Measurements from ENCODE around the gene IPO11.
"Not testable (repeated sequence)": the region's sequence is repeated elsewhere in the genome, so short reads cannot be mapped to it uniquely, and the experiment has no call there.

Gene IPO11

GRCh38 chr5:62561896-62562295, 149.3 kb downstream of the IPO11 start:
- no peaks in the 10 kb centered on the region; the same call in 1 of the 2 replicates for H3K4me1 ChIP-seq
- DNase-seq = no peak
- H3K36me3 ChIP-seq = no peaks in the 10 kb centered on the region; the same call in none of the 2 replicates
- TF ChIP-seq, protein P1, sequence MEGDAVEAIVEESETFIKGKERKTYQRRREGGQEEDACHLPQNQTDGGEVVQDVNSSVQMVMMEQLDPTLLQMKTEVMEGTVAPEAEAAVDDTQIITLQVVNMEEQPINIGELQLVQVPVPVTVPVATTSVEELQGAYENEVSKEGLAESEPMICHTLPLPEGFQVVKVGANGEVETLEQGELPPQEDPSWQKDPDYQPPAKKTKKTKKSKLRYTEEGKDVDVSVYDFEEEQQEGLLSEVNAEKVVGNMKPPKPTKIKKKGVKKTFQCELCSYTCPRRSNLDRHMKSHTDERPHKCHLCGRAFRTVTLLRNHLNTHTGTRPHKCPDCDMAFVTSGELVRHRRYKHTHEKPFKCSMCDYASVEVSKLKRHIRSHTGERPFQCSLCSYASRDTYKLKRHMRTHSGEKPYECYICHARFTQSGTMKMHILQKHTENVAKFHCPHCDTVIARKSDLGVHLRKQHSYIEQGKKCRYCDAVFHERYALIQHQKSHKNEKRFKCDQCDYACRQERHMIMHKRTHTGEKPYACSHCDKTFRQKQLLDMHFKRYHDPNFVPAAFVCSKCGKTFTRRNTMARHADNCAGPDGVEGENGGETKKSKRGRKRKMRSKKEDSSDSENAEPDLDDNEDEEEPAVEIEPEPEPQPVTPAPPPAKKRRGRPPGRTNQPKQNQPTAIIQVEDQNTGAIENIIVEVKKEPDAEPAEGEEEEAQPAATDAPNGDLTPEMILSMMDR (IDR thresholded peaks at IDR 0.05; ENCODE audit: low read depth, low read length) = no peak
- H3K4me3 ChIP-seq (ENCODE audit: low read depth, low read length) = no peak overlapping the region
- H3K9me3 ChIP-seq = no peaks in the 10 kb centered on the region
- no peaks in the 10 kb centered on the region for H3K27me3 ChIP-seq

- no peaks in the 10 kb centered on the region; the same call in 1 of the 2 replicates for H3K4me1 ChIP-seq
- DNase-seq = no peak
- H3K9me3 ChIP-seq = peaks cover 3% of the 10 kb centered on the region; the same call in 1 of the 2 replicates
- TF ChIP-seq, protein P1 (IDR thresholded peaks at IDR 0.05; ENCODE audit: low read depth, low read length) = no peak
- H3K27me3 ChIP-seq = no peaks in the 10 kb centered on the region
- H3K4me3 ChIP-seq (ENCODE audit: low read depth, low read length) = no peak overlapping the region
- peaks cover 4% of the 10 kb centered on the region for H3K36me3 ChIP-seq
These were observed 150.3 kb downstream of the IPO11 start for GRCh38 chr5:62562867-62563266.

GRCh38 chr5:62564101-62564500, 151.5 kb downstream of the IPO11 start:
- no peaks in the 10 kb centered on the region for H3K27me3 ChIP-seq
- TF ChIP-seq, protein P1 (IDR thresholded peaks at IDR 0.05; ENCODE audit: low read depth, low read length) = no peak
- peaks cover 5% of the 10 kb centered on the region for H3K36me3 ChIP-seq
- H3K4me3 ChIP-seq (ENCODE audit: low read depth, low read length) = no peak overlapping the region
- H3K4me1 ChIP-seq = no peaks in the 10 kb centered on the region; the same call in 1 of the 2 replicates
- H3K9me3 ChIP-seq = peaks cover 4% of the 10 kb centered on the region; the same call in 1 of the 2 replicates
- no peak for DNase-seq

GRCh38 chr5:62565740-62566139, 153.2 kb downstream of the IPO11 start:
- peaks cover 10% of the 10 kb centered on the region; the same call in 1 of the 2 replicates for H3K4me1 ChIP-seq
- H3K9me3 ChIP-seq; DNase-seq; H3K4me3 ChIP-seq (ENCODE audit: low read depth, low read length); H3K27me3 ChIP-seq; H3K36me3 ChIP-seq: not testable (repeated sequence)

DNA sequence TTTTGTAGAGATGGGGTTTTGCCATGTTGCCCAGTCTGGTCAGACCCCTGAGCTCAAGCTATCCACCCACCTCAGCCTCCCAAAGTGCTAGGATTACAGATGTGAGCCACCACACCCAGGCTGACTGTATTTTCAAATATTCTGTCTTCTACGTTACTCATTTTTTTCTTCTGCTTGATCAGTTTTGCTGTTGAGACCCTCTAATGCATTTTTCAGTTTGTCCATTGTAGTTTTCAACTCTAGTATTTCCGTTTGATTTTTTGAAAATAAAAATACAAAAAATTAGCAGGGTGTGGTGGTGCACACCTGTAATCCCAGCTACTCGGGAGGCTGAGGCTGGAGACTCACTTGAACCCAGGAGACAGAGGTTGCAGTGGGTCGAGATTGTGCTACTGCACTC, 155.6 kb downstream of the IPO11 start:
- TF ChIP-seq, protein P1 (IDR thresholded peaks at IDR 0.05; ENCODE audit: low read depth, low read length) = no peak
- Histone ChIP-seq H3K4me3 (ENCODE audit: low read depth, low read length) (no peak overlapping the region), H3K36me3 (peaks cover 5% of the 10 kb centered on the region), H3K27me3 (no peaks in the 10 kb centered on the region), H3K9me3 (peaks cover 4% of the 10 kb centered on the region; the same call in 1 of the 2 replicates), H3K4me1 (peaks cover 11% of the 10 kb centered on the region; the same call in 1 of the 2 replicates)
- DNase-seq = no peak

DNA sequence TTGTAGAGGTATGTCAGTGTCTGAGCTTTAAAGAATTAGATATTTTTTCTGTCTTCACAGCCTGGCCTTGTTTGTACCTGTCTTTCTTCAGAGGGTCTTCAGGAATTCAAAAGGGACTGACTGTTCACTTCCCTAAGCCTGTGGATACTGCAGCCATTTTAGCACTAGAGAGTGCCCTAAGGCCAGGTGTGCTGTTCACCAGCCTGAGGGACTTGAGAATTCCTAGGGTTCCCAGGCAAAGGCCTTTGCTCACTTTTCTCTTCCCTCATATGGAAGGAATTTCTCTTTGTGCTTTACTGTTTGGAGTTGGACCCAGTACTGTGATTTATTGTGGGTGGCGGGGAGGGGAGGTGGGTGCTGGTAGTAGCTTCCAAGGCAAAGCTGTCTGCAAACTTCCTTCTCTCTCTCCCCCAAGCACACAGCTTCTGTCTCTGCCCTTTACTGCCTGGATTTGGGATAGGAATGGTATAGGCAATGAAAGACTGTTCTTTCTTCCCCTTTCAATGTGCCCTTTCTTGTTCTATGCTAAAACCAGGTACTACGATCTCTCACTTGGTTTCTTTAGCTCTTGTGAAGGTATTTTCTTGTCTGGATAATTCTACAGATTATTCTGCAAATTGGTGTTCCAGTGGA, 156.4 kb downstream of the IPO11 start:
- H3K4me3 ChIP-seq (ENCODE audit: low read depth, low read length) = no peak overlapping the region
- TF ChIP-seq, protein P1 (IDR thresholded peaks at IDR 0.05; ENCODE audit: low read depth, low read length) = no peak
- DNase-seq = no peak

More for the DNA sequence above, 156.4 kb downstream of the IPO11 start:
- H3K4me1 ChIP-seq = peaks cover 11% of the 10 kb centered on the region; the same call in 1 of the 2 replicates
- no peaks in the 10 kb centered on the region for H3K27me3 ChIP-seq
- peaks cover 4% of the 10 kb centered on the region; the same call in 1 of the 2 replicates for H3K9me3 ChIP-seq
- peaks cover 5% of the 10 kb centered on the region for H3K36me3 ChIP-seq

Data from BE2C (cell line).